Suppressor macrophage treated with lipopolysaccharide for 4 hours (primary cell): Measurements from ENCODE around the gene SND1.

ENCODE experiments used
- DNase-seq: peaks from one replicate; pipeline ENCODE4 v3.0.0-alpha.2; 2020

Gene SND1

DNA sequence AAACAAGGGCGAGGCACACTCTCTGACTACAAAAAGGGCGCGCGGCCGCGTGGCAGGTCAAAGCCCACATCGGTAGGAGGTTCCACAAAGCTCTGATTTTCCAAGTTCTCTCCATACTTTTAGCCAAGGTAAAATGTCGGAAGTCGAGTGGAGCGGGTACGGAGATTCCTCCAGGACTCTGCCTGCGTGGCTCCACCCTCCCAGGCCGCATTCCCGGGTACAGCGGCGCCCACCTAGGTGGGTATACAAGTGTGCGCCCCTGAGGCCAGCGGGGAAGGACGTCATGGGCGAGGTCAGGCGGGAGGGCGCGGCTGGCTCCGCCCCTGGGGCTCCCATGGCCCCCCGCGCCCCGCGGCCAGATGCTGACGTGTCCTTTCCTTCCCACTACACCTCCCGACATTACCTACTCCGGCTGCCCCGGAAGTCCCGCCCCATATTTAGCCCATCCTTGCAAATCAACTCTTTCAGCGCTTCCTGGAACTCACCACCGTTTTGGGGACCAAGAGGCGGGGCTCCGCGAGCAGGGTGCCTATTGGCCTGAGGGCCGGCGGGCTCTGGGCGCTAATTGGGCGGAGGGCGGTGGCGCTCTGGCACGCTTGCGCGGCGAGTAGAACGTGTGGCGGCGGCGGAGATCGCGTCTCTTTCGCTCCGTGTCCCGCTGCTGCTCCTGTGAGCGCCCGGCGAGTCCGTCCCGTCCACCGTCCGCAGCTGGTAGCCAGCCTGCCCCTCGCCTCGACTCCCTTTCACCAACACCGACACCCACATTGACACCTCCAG, at the start of gene SND1:
Gene SND1, plus strand, starts transcription at position 639 of the 777 bp plus-strand sequence. CDS start 180 bp downstream, outside the sequence.
- peak; percentile 99 for DNase-seq

- no peak for DNase-seq
Observed at GRCh38 chr7:127608446-127608845, 43.5 kb upstream of the SND1 start.

DNA sequence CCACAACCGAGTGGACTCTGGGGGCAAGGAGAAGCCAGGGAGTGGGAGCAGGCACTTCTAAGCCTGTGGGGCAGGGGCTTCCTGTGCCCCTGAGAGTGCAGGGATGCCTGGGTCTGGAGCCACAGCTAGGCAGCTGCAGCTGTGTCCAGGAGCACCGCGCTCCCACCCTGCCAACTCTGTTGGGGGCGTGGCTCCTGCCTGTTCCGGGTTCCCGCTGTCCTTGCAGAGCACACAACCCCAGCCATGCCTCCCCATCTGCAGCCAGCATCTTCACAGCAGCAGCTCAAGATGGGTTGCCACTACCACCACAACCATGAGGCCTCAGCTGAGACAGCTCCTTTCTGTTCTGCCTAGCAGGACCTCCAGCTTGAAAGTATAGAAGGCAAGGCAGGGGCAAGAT, 42.7 kb upstream of the SND1 start:
- DNase-seq = no peak

DNA sequence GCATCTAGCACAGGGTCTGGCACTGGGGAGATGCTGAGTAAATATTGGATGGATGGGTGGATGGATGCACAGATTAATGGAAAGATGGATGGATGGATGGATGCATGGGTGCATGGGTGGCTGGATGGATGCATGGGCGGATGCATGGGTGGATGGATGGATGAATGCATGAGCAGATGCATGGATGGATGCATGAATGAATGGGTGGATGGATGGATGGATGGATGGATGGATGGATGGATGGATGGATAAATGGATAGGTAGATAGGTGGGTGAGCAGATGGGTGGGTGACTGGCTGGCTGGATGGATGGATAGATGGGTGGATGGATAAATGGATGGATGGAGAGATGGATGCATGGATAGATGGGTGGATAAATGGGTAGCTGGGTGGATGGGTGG, 39.7 kb upstream of the SND1 start:
- no peak for DNase-seq

DNA sequence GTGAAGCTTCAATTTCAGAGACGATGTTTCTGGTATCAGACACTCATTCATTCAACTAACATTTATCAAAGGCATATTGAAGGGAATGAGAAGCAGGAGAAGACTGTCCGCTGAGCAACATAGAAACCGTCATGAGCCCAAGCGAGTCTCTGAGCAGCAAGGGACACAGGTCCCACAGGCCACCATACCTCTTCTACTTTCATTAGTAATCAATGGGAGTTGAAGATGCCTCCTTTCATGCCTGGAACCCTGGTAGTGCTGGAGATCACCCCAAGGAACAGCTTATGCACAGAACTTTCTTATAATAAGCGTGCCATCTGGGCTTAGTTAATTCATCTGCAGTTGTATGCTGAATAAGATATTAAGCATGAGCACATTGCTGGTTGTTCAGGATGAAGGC, 35.3 kb upstream of the SND1 start:
- no peak for DNase-seq

GRCh38 chr7:127618042-127618441, 34.0 kb upstream of the SND1 start, which contains the start of gene PAX4:
TSS of gene PAX4 (minus strand) at chr7:127618142. CDS start at chr7:127615928, 2,214 bp downstream.
- no peak for DNase-seq

DNA sequence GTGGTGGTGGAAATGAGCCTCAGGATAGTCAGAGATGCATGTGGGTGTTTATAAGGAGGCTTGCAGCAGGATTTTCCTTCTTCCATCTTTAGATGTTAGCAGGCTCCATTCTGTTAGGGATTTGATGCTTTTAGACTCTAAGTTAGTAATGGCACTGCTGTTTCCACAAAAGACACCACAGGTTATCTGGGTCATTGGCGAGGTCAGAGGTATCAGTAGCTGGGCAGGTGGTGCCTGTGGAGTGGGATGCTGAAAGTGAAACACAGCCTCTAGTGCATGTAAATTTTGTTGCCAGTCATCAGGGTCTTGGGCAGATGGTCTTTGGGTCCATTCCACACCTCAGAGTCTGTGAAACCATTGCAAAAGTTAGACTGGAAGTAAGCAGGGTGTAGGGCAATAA, 33.2 kb upstream of the SND1 start:
- DNase-seq = no peak

DNA sequence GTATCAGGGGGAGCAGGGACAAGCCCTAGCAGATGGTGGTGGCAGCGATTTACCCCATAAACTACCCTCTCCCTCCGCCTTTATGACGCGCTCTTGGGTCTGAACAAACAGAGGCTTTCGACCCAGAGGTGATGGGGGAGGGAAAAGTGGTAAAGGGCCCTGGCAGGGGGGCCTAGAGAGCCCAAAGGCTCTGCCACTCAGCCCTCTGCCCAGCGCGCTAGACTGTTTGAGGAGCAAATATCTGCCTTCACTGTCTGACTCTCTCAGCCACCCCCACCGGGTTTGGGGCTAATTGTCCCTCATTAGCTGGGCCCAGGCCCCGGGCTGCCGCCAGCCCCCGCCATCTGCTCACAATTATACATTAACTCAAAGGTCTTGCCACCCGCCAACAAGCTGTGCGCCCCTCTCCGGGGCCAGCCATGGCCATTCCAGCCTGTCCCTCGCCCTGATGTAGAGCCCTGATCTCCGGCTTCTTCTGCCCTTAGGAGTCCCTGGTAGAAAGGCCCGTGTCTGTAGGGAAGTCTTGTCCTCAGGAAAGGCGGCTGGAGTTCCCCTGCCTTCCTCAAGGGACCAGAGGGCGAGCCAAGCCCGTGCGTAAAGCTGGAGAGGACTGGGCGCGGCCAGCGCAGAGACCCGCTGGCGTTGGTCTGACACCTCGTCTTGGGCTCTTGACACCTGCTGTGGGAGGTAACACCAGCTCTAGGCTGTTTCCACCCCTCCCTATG, 32.2 kb upstream of the SND1 start:
- no peak for DNase-seq

- DNase-seq = no peak
Observed at GRCh38 chr7:127620406-127621233, 31.4 kb upstream of the SND1 start.

DNA sequence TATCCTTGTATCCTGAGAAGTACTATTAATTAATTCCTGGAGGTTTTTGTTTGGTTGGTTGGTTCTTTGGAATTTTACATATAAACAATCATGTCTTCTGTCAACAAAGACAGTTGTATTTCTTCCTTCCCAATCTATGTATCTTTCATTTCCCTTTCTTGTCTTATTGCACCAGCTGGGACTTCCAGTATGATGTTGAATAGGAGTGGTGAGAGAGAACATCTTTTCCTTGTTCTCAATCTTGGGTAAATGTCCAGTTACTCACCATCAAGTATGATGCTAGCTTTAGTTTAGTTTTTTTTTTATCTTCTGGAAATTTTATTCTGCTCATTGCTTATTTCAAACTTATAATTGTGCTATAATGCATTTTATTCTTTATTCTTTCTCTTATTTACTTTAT, 26.7 kb upstream of the SND1 start:
- peak; percentile 59 for DNase-seq

- no peak for DNase-seq
Observed at GRCh38 chr7:127628445-127628844, 23.5 kb upstream of the SND1 start.

DNA sequence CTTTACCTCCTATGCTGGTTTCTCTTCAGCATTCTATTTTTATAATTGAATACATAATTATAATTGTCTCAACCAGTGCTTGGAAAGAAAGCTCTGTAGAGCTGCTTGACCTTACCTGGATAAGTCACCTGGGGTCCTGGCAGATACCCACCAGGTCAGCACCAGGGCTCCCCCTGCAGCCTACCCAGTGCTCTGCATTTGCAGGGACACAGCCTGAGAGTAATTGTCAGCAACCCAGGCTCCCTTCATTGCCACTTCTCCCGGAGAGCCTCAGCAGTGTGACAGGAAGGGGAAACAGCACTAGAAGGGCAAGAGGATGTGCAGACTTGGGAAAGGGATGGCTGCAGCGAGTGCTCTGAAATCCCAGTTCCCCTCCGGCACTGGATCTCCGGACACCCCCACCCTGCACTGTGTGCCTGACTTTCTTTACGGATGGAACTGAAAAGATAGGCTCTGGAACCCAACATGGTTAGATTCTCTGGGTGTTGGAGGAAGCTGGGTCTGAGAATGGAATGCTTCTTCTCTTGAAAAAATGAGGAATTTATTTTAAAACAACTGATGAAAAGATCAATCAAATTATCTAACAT, 22.6 kb upstream of the SND1 start:
- peak; percentile 28 for DNase-seq

GRCh38 chr7:127632276-127632910, 19.6 kb upstream of the SND1 start:
- DNase-seq = no peak

DNA sequence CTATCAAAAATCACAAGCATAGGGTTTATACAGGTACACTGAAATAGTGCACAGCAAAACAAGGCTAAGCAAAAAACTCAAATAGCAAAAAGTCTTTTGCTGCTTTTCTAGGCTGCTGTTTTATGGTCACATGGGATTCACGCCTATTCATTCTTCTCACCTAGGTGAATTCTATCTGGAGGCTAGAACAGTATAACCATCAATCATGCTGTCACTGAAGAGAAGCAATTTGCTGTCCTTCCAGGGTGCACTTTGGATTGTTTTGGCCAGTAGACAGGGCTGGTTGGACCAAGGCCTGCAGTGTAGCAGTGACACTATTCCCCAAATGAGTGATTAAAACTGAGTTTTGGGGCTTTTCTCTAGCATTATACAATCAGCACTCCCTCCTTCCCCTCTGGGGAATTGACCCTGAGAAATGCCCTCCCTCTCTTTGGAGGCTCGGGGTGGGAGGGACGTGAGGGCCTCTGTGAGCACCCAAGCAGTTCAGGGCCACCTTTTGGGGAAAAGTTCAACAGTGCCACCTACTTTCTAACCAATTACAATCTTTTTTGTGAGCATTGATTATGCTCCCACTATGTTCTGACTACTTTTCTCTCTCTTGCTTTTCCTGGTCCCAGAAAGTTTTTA, 16.2 kb upstream of the SND1 start:
- no peak for DNase-seq

DNA sequence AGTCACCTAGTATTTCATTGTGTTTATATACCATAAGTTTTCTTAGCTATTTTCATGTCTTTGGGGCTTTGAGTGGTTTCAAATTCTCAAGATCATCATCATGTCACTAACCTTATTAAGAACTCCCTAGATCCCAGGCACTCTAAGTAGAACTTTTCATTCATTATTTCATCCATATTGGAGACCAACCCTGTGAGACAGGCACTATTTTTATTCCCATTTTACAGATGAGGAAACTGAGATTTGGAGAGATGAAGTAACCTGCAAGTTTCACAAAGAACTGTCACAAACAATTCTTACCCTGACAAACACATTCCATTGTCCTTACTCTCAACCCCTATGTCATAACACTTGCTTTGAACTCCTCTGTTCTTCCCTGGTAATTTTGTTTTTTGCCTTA, 13.8 kb upstream of the SND1 start:
- DNase-seq = no peak

GRCh38 chr7:127644484-127644883, 7.5 kb upstream of the SND1 start:
- DNase-seq = no peak

DNA sequence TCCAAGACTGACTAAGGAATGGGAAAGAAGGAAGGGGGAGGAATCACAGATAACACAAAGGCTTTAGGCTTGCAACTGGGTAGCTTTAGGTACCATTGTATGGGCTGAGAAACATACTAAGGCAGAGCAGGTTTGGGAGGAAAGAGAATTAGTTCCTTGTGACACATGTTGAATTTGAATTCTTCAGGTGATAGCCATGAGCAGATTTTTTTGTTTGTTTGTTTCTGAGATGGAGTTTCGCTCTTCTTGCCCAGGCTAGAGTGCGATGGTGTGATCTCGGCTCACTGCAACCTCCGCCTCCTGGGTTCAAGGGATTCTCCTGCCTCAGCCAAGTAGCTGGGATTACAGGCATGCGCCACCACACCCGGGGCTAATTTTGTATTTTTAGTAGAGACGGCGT, 4.4 kb upstream of the SND1 start:
- DNase-seq = no peak

DNA sequence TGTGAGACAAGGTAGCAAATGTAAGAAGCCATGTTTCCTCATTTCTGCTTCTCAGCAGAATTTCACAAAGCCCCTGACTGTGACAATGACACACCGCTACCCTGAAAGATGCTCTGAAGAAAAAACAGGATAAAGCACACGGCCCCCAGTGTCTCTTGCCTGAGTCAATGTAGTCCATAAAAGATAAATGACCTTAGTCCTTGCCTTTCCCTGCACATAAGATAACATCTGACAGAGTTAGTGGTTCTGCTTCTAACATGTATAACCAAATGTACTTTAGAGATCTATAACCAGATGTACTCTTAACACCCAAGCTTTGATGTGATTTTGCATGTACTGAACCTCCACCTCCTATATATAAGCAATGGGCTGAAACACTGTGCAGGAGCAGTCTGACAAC, 3.0 kb upstream of the SND1 start:
- DNase-seq = no peak

- no peak for DNase-seq
Observed at GRCh38 chr7:127650847-127651555, 993 bp upstream of the SND1 start.

DNA sequence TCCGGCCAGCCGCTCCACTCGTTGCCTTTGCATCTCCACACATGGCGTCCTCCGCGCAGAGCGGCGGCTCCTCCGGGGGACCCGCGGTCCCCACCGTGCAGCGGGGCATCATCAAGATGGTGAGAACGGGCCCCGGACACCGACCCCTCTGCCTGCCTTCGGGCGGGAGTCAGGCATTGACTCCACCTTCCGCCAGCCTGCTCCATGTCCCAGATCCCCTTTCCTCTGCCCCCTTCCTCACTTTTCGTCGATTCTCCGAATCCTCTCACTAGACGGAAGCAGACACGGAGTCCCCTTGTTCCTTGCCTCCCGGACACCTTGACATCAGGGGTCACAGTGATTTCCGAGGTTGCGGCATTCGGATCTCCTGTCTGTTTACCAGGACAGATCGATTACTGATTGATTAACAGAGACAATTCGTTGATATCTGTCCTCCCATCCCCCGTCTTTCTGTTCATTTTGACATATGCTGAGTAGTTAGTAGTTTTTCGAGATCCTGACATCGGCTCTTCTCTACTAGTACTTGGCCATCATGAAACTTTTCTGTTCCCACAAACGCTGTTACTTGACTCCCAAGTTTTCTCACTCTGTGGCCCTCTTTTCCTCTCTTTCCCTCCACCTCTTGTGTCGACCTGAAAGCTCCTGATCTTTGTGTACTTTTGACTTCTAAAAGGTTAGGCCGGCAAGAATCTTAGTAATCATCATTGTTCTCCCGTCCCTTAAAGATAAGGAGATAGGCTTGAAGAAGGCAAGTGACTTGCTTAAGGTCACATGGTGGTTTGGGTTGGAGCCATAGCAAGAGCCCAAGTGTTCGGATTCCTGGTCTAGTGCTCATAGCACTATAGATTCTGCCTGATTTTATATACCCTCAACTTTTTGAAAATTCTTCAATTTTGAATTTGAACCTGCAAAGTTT, 597 bp downstream of the SND1 start:
- DNase-seq = peak; percentile 31
